K562 (cell line): ENCODE measurements around the gene LUZP4. TPM values are rescaled to one million over a fixed set of nuclear protein-coding genes. Genes with fewer than 3 reads are reported as not detected.

Source experiments
- BCOR ChIP-seq: fragments of 450-650 bp; IDR thresholded peaks from 2 replicates; pipeline ENCODE4 v1.6.1; 2016
- CBX3 ChIP-seq, 2 experiments: IDR thresholded peaks; 1 replicate in 1 of 2; 2 replicates in 1 of 2; pipeline ENCODE4 v1.6.1; 2012; ENCODE audit warnings: inconsistent platforms in 2 of 2, low read length in 2 of 2, borderline replicate concordance in 1 of 2, control low read depth in 1 of 2
- CXXC5 ChIP-seq: fragments of 250-450 bp; sonication (Bioruptor Pico); IDR thresholded peaks from 2 replicates; pipeline ENCODE4 v1.8.0; 2022; ENCODE audit warnings: inconsistent platforms, mild to moderate bottlenecking, moderate library complexity
- DPF2 ChIP-seq: fragments of 450-650 bp; IDR thresholded peaks from 2 replicates; pipeline ENCODE4 v1.6.1; 2016
- GTF2A2 ChIP-seq: IDR thresholded peaks from 2 replicates; pipeline ENCODE4 v1.6.1; 2016; ENCODE audit warnings: mild to moderate bottlenecking, missing genetic modification characterization, missing compliant biosample characterization
- HDAC3 ChIP-seq: fragments of 450-650 bp; IDR thresholded peaks from 2 replicates; pipeline ENCODE4 v1.6.1; 2018; ENCODE audit warnings: borderline replicate concordance, mild to moderate bottlenecking, moderate library complexity; ENCODE audit not compliant: partially characterized antibody
- NFRKB ChIP-seq: fragments of 450-650 bp; IDR thresholded peaks from 2 replicates; pipeline ENCODE4 v1.6.1; 2016; ENCODE audit warnings: low read depth
- RUNX1 ChIP-seq: sonication (generic); IDR thresholded peaks from 2 replicates; pipeline ENCODE4 v1.6.1; 2016; ENCODE audit warnings: antibody characterized with exemption, low read depth
- STAT5A ChIP-seq: IDR thresholded peaks from 2 replicates; pipeline ENCODE4 v1.6.1; 2012; ENCODE audit warnings: low read length, inconsistent platforms, borderline replicate concordance
- TAF9B ChIP-seq: fragments of 450-650 bp; IDR thresholded peaks from 2 replicates; pipeline ENCODE4 v1.6.1; 2018; ENCODE audit warnings: mild to moderate bottlenecking; ENCODE audit not compliant: partially characterized antibody
- TBL1XR1 ChIP-seq, 2 experiments: IDR thresholded peaks; 2 replicates each; pipeline ENCODE4 v1.6.1; 2012; ENCODE audit warnings: improper control_type of control experiment in 2 of 2, low read length in 2 of 2, mild to moderate bottlenecking in 1 of 2
- TRIM24 ChIP-seq, 2 experiments: fragments of 450-650 bp; IDR thresholded peaks; 2 replicates each; pipeline ENCODE4 v1.6.1; 2016
- ZFX ChIP-seq: sonication (generic); formaldehyde crosslinking; IDR thresholded peaks from 2 replicates; pipeline ENCODE4 v1.8.0; 2022; ENCODE audit warnings: mild to moderate bottlenecking, missing genetic modification reagents, moderate library complexity
- ZNF197 ChIP-seq: fragments of 200-800 bp; sonication (Bioruptor generic); IDR thresholded peaks from 2 replicates; pipeline ENCODE4 v1.6.1; 2016; ENCODE audit warnings: low read depth, missing genetic modification characterization, missing compliant biosample characterization
- ZNF695 ChIP-seq: fragments of 450-650 bp; formaldehyde crosslinking; IDR thresholded peaks from 2 replicates; pipeline ENCODE4 v1.4.0; 2020; ENCODE audit warnings: mild to moderate bottlenecking, moderate library complexity
- polyA plus RNA-seq, 8 experiments: library from polyadenylated mRNA; depleted of rRNA in 4 of 8; stranded (reverse) in 5 of 8; unstranded in 3 of 8; fragments of >200 nt; fragmentation: Nextera tagmentation in 2 of 8; fragmentation: Illumina TruSeq in 1 of 8; extraction: Ambion mirVana in 2 of 8; extraction: Trizol in 1 of 8; gene quantifications; 2 replicates each; pipeline versions ENCODE4 v1.2.1 to v1.2.3, GENCODE V29; 2011 to 2014; ENCODE audit warnings: inconsistent platforms in 1 of 8, missing spikeins in 1 of 8
- total RNA-seq, 7 experiments: library from RNA; depleted of rRNA in 6 of 7; stranded (reverse); fragments of >200 nt in 6 of 7; fragmentation: Illumina TruSeq in 2 of 7; extraction: Trizol in 2 of 7; gene quantifications; 2 replicates each; pipeline versions ENCODE4 v1.2.1 to v1.2.3, GENCODE V29; 2011 to 2021; ENCODE audit warnings: low replicate concordance in 1 of 7
- TF ChIP-seq, protein P1 (sequence below): fragments of 450-650 bp; IDR thresholded peaks from 2 replicates; pipeline ENCODE4 v1.6.1; 2017; ENCODE audit warnings: antibody characterized with exemption, mild to moderate bottlenecking
- TF ChIP-seq, protein P2 (sequence below): fragments of 200-800 bp; sonication (Bioruptor generic); IDR thresholded peaks from 2 replicates; pipeline ENCODE4 v1.6.1; 2017; ENCODE audit warnings: missing genetic modification characterization, missing compliant biosample characterization
- TF ChIP-seq, protein P3 (sequence below), 2 experiments: fragments of 450-650 bp; IDR thresholded peaks; 2 replicates each; pipeline ENCODE4 v1.6.1; 2018; ENCODE audit warnings: mild to moderate bottlenecking in 2 of 2, low read depth in 1 of 2; ENCODE audit not compliant: partially characterized antibody in 2 of 2
- TF ChIP-seq, protein P4 (sequence below): fragments of 250-450 bp; sonication (Bioruptor Pico); IDR thresholded peaks from 2 replicates; pipeline ENCODE4 v1.8.0; 2022; ENCODE audit warnings: moderate library complexity, mild to moderate bottlenecking, inconsistent platforms

The LUZP4 gene
- total and polyA plus RNA-seq, 9 of the 15 experiments (the other 6 are each of a cell fraction or from before 2014, with no cell fraction given), result 0.16 to 1.1 (median 0.36) TPM

DNA sequence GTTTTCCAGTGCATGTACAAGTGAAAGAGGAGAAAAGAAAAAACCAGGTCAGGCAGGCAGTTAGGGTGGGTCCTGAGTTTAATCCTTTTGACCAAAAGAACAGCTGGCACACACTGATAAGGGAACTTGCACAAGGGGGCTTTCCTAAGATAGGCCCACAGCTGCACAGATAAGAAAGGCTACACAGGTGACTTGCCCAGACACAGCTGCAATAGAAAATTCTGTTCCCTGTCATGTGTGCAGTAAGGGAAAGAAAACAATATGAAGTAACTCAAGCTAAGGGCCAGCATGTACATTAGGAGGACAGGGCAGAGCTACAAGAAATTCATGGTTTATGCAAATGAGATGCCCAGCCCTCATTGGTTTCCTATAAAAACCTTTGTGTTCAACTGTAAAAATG lies 32.9 kb downstream of the LUZP4 start (continued):
- TF ChIP-seq, protein P1, sequence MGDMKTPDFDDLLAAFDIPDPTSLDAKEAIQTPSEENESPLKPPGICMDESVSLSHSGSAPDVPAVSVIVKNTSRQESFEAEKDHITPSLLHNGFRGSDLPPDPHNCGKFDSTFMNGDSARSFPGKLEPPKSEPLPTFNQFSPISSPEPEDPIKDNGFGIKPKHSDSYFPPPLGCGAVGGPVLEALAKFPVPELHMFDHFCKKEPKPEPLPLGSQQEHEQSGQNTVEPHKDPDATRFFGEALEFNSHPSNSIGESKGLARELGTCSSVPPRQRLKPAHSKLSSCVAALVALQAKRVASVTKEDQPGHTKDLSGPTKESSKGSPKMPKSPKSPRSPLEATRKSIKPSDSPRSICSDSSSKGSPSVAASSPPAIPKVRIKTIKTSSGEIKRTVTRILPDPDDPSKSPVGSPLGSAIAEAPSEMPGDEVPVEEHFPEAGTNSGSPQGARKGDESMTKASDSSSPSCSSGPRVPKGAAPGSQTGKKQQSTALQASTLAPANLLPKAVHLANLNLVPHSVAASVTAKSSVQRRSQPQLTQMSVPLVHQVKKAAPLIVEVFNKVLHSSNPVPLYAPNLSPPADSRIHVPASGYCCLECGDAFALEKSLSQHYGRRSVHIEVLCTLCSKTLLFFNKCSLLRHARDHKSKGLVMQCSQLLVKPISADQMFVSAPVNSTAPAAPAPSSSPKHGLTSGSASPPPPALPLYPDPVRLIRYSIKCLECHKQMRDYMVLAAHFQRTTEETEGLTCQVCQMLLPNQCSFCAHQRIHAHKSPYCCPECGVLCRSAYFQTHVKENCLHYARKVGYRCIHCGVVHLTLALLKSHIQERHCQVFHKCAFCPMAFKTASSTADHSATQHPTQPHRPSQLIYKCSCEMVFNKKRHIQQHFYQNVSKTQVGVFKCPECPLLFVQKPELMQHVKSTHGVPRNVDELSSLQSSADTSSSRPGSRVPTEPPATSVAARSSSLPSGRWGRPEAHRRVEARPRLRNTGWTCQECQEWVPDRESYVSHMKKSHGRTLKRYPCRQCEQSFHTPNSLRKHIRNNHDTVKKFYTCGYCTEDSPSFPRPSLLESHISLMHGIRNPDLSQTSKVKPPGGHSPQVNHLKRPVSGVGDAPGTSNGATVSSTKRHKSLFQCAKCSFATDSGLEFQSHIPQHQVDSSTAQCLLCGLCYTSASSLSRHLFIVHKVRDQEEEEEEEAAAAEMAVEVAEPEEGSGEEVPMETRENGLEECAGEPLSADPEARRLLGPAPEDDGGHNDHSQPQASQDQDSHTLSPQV, result peak; percentile 82
- TF ChIP-seq BCOR, result 0 out of 2 replicates have a peak, but pooled peaks have one; percentile 15
- TF ChIP-seq ZNF695, result no peak
- TF ChIP-seq, protein P2, sequence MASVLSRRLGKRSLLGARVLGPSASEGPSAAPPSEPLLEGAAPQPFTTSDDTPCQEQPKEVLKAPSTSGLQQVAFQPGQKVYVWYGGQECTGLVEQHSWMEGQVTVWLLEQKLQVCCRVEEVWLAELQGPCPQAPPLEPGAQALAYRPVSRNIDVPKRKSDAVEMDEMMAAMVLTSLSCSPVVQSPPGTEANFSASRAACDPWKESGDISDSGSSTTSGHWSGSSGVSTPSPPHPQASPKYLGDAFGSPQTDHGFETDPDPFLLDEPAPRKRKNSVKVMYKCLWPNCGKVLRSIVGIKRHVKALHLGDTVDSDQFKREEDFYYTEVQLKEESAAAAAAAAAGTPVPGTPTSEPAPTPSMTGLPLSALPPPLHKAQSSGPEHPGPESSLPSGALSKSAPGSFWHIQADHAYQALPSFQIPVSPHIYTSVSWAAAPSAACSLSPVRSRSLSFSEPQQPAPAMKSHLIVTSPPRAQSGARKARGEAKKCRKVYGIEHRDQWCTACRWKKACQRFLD (CRISPR knock-in tag), result peak; percentile 50; the same call in 1 of the 2 replicates
- peak in 1 of 2 experiments; percentile 73; a peak in 2 of 4 replicates for TF ChIP-seq TBL1XR1 (IDR thresholded peaks at IDR 0.05; ENCODE audit: low read length in 2 of 2)
- TF ChIP-seq, protein P3, sequence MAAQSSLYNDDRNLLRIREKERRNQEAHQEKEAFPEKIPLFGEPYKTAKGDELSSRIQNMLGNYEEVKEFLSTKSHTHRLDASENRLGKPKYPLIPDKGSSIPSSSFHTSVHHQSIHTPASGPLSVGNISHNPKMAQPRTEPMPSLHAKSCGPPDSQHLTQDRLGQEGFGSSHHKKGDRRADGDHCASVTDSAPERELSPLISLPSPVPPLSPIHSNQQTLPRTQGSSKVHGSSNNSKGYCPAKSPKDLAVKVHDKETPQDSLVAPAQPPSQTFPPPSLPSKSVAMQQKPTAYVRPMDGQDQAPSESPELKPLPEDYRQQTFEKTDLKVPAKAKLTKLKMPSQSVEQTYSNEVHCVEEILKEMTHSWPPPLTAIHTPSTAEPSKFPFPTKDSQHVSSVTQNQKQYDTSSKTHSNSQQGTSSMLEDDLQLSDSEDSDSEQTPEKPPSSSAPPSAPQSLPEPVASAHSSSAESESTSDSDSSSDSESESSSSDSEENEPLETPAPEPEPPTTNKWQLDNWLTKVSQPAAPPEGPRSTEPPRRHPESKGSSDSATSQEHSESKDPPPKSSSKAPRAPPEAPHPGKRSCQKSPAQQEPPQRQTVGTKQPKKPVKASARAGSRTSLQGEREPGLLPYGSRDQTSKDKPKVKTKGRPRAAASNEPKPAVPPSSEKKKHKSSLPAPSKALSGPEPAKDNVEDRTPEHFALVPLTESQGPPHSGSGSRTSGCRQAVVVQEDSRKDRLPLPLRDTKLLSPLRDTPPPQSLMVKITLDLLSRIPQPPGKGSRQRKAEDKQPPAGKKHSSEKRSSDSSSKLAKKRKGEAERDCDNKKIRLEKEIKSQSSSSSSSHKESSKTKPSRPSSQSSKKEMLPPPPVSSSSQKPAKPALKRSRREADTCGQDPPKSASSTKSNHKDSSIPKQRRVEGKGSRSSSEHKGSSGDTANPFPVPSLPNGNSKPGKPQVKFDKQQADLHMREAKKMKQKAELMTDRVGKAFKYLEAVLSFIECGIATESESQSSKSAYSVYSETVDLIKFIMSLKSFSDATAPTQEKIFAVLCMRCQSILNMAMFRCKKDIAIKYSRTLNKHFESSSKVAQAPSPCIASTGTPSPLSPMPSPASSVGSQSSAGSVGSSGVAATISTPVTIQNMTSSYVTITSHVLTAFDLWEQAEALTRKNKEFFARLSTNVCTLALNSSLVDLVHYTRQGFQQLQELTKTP (IDR thresholded peaks at IDR 0.05; ENCODE audit: low read depth in 1 of 2, partially characterized antibody in 2 of 2), result peak in 1 of 2 experiments; percentile 51
- TF ChIP-seq CXXC5 (CRISPR knock-in tag), result peak; percentile 60
- TF ChIP-seq STAT5A, result peak; percentile 69; the same call in 1 of the 2 replicates
- no peak for TF ChIP-seq NFRKB
- TF ChIP-seq, protein P4, sequence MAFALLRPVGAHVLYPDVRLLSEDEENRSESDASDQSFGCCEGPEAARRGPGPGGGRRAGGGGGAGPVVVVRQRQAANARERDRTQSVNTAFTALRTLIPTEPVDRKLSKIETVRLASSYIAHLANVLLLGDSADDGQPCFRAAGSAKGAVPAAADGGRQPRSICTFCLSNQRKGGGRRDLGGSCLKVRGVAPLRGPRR (CRISPR knock-in tag), result peak; percentile 90
- TF ChIP-seq CBX3 (IDR thresholded peaks at IDR 0.05; ENCODE audit: borderline replicate concordance in 1 of 2, low read length in 2 of 2), result peak in 1 of 2 experiments; percentile 73; a peak in 1 of 3 replicates
- peak; percentile 74 for TF ChIP-seq TAF9B
- TF ChIP-seq TRIM24 (IDR thresholded peaks at IDR 0.05), result peak; percentile 98
- peak; percentile 66 for TF ChIP-seq HDAC3
- TF ChIP-seq RUNX1, result 0 out of 2 replicates have a peak, but pooled peaks have one; percentile 49
- TF ChIP-seq GTF2A2 (tag), result 0 out of 2 replicates have a peak, but pooled peaks have one; percentile 27
- 0 out of 2 replicates have a peak, but pooled peaks have one; percentile 40 for TF ChIP-seq ZNF197 (CRISPR knock-in tag)
- peak; percentile 91 for TF ChIP-seq DPF2
- no peak for TF ChIP-seq ZFX (CRISPR knock-in tag)
